ENCODE measurements around the gene TMEM151B. TPM values are rescaled to one million over a fixed set of nuclear protein-coding genes. Genes with fewer than 3 reads are reported as not detected.

The TMEM151B gene
- total and polyA plus RNA-seq, 2 of the 4 experiments (the other 2 are of a cell fraction), result not detected

- no peak for TF ChIP-seq USF2 (IDR thresholded peaks at IDR 0.05; ENCODE audit: low read depth, low read length)
- TF ChIP-seq MAFK (IDR thresholded peaks at IDR 0.05; ENCODE audit: low read depth, low read length), result no peak
- no peak for TF ChIP-seq CHD1 (IDR thresholded peaks at IDR 0.05; ENCODE audit: low read depth, low read length)
- no peak for TF ChIP-seq SMC3 (IDR thresholded peaks at IDR 0.05; ENCODE audit: low read depth, low read length)
- no peak for TF ChIP-seq RFX5 (IDR thresholded peaks at IDR 0.05; ENCODE audit: low read depth, low read length)
- TF ChIP-seq RCOR1 (IDR thresholded peaks at IDR 0.05; ENCODE audit: insufficient replicate concordance, low read length), result no peak
These were observed 12.4 kb upstream of the TMEM151B start (continued) for GRCh38 chr6:44257753-44258324.
